Tibial nerve (tissue), 4 donors: ENCODE measurements around the gene CDC16. TPM values are rescaled to one million over a fixed set of nuclear protein-coding genes. Genes with fewer than 3 reads are reported as not detected.
"Not testable (repeated sequence)": the region's sequence is repeated elsewhere in the genome, so short reads cannot be mapped to it uniquely, and the experiment has no call there.

Source experiments
- DNase-seq, 2 donors: peaks; one replicate each; pipeline ENCODE4 v3.0.0-alpha.2; 2019; ENCODE audit warnings: low spot score in 2 of 2
- H3K27ac ChIP-seq, 4 donors: fragments of 200-600 bp; sonication (generic) in 3 of 4; one replicate each; pipeline ENCODE4 v1.5.1; 2017 to 2019; ENCODE audit warnings: mild to moderate bottlenecking in 1 of 4
- H3K27me3 ChIP-seq, 2 donors: fragments of 200-600 bp; sonication (generic) in 1 of 2; one replicate each; pipeline versions ENCODE4 v1.5.1 to v1.6.0; 2017 to 2019
- H3K36me3 ChIP-seq, 3 donors: fragments of 200-600 bp; sonication (generic); one replicate each; pipeline ENCODE4 v1.5.1; 2018 to 2019
- H3K4me1 ChIP-seq, 4 donors: fragments of 200-600 bp; sonication (generic) in 3 of 4; one replicate each; pipeline ENCODE4 v1.5.1; 2017 to 2019
- H3K4me3 ChIP-seq, 4 donors: fragments of 200-600 bp; sonication (generic) in 3 of 4; one replicate each; pipeline ENCODE4 v1.5.1; 2017 to 2019; ENCODE audit warnings: mild to moderate bottlenecking in 1 of 4, moderate library complexity in 1 of 4
- H3K9me3 ChIP-seq, 4 donors: fragments of 200-600 bp; sonication (generic) in 3 of 4; one replicate each; pipeline ENCODE4 v1.5.1; 2017 to 2019
- EP300 ChIP-seq, 2 donors: sonication (generic); formaldehyde crosslinking; IDR thresholded peaks; one replicate each; pipeline ENCODE4 v1.6.1; 2017; ENCODE audit warnings: antibody characterized with exemption in 2 of 2, mild to moderate bottlenecking in 1 of 2
- POLR2A ChIP-seq, 2 donors: fragments of 450-650 bp; IDR thresholded peaks; one replicate each; pipeline ENCODE4 v1.6.1; 2017; ENCODE audit warnings: antibody characterized with exemption in 2 of 2, mild to moderate bottlenecking in 2 of 2, moderate library complexity in 2 of 2
- WGBS, 2 donors: methylation state at CpG; one replicate each; pipeline ENCODE4 v1.1.5; 2018; 5-methylcytosine and 5-hydroxymethylcytosine counted together
- total RNA-seq, 4 donors: library from RNA; depleted of rRNA; stranded (reverse); fragments of >200 nt; gene quantifications; one replicate each; pipeline ENCODE4 v1.1.0, GENCODE V29; 2016
- TF ChIP-seq, protein P1 (sequence below), 5 experiments: fragments of 200-600 bp in 3 of 5; fragments of 450-650 bp in 2 of 5; sonication (generic) in 3 of 5; IDR thresholded peaks; one replicate each; pipeline ENCODE4 v1.5.1; 2016 to 2019; ENCODE audit warnings: antibody characterized with exemption in 5 of 5, mild to moderate bottlenecking in 3 of 5, moderate library complexity in 2 of 5

CDC16 gene
- total RNA-seq, 4 donors from 2014 or later = 43.9 to 87.0 (median 70.2) TPM

DNA sequence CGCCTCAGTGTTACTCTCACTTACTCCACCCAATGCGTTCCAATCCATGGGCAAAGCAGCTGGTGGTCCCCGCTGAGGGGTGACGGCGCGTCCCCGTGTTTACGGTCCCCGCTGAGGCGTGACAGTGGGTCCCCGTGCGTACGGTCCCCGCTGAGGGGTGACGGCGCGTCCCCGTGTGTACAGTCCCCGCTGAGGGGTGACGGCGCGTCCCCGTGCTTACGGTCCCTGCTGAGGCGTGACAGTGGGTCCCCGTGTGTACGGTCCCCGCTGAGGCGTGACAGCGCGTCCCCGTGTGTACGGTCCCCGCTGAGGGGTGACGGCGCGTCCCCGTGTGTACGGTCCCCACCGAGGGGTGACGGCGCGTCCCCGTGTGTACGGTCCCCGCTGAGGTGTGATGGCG is 36.1 kb upstream of the CDC16 start:
- peaks cover 0 to 1% (median 0%) of the 10 kb centered on the region in 4 donors for H3K9me3 ChIP-seq
- H3K36me3 ChIP-seq = no peaks in the 10 kb centered on the region
- 88 to 96% methylated on average over 27 to 42 of the region's 47 CpGs for WGBS, 2 donors
- no peak overlapping the region for H3K4me3 ChIP-seq
- no peak overlapping the region for H3K27ac ChIP-seq
- H3K27me3 ChIP-seq = peaks cover 0 to 13% of the 10 kb centered on the region in 2 donors
- H3K4me1 ChIP-seq = no peaks in the 10 kb centered on the region
- TF ChIP-seq, protein P1, sequence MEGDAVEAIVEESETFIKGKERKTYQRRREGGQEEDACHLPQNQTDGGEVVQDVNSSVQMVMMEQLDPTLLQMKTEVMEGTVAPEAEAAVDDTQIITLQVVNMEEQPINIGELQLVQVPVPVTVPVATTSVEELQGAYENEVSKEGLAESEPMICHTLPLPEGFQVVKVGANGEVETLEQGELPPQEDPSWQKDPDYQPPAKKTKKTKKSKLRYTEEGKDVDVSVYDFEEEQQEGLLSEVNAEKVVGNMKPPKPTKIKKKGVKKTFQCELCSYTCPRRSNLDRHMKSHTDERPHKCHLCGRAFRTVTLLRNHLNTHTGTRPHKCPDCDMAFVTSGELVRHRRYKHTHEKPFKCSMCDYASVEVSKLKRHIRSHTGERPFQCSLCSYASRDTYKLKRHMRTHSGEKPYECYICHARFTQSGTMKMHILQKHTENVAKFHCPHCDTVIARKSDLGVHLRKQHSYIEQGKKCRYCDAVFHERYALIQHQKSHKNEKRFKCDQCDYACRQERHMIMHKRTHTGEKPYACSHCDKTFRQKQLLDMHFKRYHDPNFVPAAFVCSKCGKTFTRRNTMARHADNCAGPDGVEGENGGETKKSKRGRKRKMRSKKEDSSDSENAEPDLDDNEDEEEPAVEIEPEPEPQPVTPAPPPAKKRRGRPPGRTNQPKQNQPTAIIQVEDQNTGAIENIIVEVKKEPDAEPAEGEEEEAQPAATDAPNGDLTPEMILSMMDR (IDR thresholded peaks at IDR 0.05) = no peak
- TF ChIP-seq EP300 (IDR thresholded peaks at IDR 0.05) = no peak
- no peak for TF ChIP-seq POLR2A (IDR thresholded peaks at IDR 0.05)
- DNase-seq = no peak

DNA sequence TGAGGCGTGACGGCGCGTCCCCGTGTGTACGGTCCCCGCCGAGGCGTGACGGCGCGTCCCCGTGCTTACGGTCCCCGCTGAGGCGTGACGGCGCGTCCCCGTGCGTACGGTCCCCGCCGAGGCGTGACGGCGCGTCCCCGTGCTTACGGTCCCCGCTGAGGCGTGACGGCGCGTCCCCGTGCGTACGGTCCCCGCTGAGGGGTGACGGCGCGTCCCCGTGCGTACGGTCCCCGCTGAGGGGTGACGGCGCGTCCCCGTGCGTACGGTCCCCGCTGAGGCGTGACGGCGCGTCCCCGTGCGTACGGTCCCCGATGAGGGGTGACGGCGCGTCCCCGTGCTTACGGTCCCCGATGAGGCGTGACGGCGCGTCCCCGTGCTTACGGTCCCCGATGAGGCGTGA is 35.2 kb upstream of the CDC16 start:
- H3K4me1 ChIP-seq, H3K36me3 ChIP-seq, H3K9me3 ChIP-seq, H3K4me3 ChIP-seq, H3K27ac ChIP-seq, DNase-seq: not testable (repeated sequence)
- H3K27me3 ChIP-seq = peaks cover 0 to 13% of the 10 kb centered on the region in 2 donors
- 38 to 40% methylated on average over 34 to 35 of the region's 75 CpGs for WGBS, 2 donors

DNA sequence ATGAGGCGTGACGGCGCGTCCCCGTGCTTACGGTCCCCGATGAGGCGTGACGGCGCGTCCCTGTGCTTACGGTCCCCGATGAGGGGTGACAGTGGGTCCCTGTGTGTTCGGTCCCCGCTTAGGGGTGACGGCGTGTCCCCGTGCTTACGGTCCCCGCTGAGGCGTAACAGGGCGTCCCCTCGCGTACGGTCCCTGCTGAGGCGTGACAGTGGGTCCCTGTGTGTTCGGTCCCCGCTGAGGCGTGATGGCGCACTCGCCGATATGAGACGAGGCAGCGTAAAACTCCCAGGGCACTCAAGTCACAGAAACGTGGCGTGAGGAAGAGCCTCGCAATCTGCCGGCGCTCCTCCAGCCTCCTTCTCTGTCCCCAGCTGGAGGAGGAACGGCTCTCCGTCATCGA is 34.7 kb upstream of the CDC16 start:
- H3K4me1 ChIP-seq = no peaks in the 10 kb centered on the region
- 55 to 57% methylated on average over 16 to 42 of the region's 42 CpGs for WGBS, 2 donors
- peaks cover 0 to 13% of the 10 kb centered on the region in 2 donors for H3K27me3 ChIP-seq
- no peak overlapping the region for H3K27ac ChIP-seq
- TF ChIP-seq EP300 (IDR thresholded peaks at IDR 0.05) (no peak), POLR2A (IDR thresholded peaks at IDR 0.05) (no peak)
- TF ChIP-seq, protein P1 (IDR thresholded peaks at IDR 0.05) = no peak
- no peak for DNase-seq
- H3K4me3 ChIP-seq = no peak overlapping the region
- H3K36me3 ChIP-seq = no peaks in the 10 kb centered on the region
- no peaks in the 10 kb centered on the region for H3K9me3 ChIP-seq

DNA sequence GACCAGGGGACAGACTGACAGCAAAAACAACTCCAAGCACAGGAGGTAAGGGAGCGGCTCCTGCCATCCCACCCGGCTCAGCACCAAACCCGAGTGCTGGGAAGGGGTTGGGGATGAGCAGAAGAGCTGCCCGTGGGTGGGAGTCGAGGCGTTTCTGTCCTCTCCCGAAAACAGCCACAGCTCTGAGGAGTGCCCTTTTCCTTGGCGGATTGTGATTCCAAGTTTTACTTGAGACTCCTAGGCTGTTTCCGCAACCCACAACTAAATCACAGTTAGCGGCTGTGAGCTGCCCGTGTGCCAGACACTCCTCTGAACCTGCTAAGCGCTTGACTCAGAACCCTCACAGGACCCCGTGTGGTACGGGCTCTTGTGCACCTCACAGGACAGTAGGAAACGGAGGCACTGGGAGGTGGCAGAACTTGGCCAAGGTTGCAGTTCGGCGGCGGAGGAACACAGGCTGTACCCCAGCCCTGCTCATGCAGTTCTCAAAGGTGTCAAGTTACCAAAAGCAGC is 34.2 kb upstream of the CDC16 start:
- 39 to 47% methylated on average over 13 to 18 of the region's 18 CpGs for WGBS, 2 donors
- TF ChIP-seq, protein P1 (IDR thresholded peaks at IDR 0.05) = no peak
- TF ChIP-seq EP300 (IDR thresholded peaks at IDR 0.05) (no peak), POLR2A (IDR thresholded peaks at IDR 0.05) (no peak)
- Histone ChIP-seq H3K4me1 (no peaks in the 10 kb centered on the region), H3K4me3 (no peak overlapping the region), H3K27ac (no peak overlapping the region), H3K36me3 (no peaks in the 10 kb centered on the region), H3K9me3 (no peaks in the 10 kb centered on the region), H3K27me3 (peaks cover 0 to 13% of the 10 kb centered on the region in 2 donors)
- DNase-seq = no peak

DNA sequence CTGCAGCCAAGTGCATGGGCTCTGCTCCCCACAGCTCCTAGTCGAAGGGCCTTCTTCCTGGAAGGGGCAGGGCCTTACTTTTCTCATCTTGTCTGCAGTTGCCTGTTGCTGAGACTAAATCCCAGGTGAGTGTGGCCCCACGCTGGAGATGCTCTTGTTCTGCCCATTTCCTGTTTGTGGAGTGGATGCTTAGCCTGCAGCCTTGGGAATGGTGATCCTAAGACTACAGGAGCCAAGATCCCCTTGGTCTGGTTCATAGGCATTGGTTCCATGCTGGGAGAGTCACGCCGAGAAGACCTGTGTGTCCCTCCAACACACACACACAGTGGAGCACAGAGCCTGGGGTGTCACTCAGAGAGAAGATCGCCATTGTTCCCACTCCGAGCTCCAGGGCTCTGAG is 32.1 kb upstream of the CDC16 start:
- Histone ChIP-seq H3K27me3 (peaks cover 0 to 13% of the 10 kb centered on the region in 2 donors), H3K27ac (no peak overlapping the region), H3K4me3 (no peak overlapping the region), H3K4me1 (no peaks in the 10 kb centered on the region), H3K36me3 (no peaks in the 10 kb centered on the region), H3K9me3 (peaks cover 0 to 5% (median 0%) of the 10 kb centered on the region in 4 donors)
- TF ChIP-seq, protein P1 (IDR thresholded peaks at IDR 0.05) = no peak
- DNase-seq = no peak
- 73 to 78% methylated on average over 6 of the region's 6 CpGs for WGBS, 2 donors

DNA sequence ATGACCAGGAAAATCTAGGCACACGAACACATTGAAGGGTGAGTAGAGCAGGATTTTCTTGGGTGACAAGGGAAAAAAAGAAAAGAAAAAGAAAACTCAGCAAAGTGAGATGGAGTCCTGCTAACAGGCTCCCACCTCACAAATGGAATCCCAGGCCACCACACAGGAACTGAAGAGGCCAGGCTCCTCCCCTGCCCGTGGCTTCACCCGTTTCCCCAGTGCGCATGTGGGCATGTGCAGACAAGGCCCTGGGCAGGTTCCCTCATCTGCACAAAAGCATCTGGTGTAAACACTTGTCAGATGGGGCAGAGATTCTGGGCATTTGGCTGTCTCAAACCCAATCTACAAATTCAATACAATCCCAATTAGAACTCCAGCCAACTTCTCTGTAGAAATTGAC is 31.2 kb upstream of the CDC16 start:
- no peak overlapping the region for H3K4me3 ChIP-seq
- H3K27me3 ChIP-seq = peaks cover 0 to 8% of the 10 kb centered on the region in 2 donors
- no peaks in the 10 kb centered on the region for H3K4me1 ChIP-seq
- TF ChIP-seq POLR2A (IDR thresholded peaks at IDR 0.05) = no peak
- TF ChIP-seq, protein P1 (IDR thresholded peaks at IDR 0.05) = no peak
- H3K36me3 ChIP-seq = no peaks in the 10 kb centered on the region
- no peak for DNase-seq
- peaks cover 0 to 5% (median 0%) of the 10 kb centered on the region in 4 donors for H3K9me3 ChIP-seq
- 70 to 75% methylated on average over 4 of the region's 4 CpGs for WGBS, 2 donors
- H3K27ac ChIP-seq = no peak overlapping the region
